ENCODE data around the gene MMP11.

DNA sequence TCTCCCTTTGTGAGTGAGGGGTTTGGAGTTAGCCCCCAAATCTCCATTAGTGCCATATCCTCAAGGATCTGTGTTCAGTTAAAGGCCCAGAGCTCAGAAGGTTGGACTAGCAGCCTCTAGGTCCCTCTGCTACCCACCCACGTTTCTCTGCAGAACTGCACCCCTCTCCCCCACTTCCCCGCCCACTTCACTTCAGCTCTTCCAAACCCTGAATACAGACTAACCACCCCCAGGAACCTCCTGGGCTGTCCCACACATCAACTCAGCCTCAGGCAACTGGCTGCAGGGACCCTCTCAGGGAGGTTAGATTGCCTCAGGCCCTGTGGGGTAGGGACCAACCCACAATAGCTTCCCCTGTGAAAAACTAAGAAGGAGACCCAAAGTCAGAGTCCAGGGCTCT, 19.3 kb upstream of the MMP11 start:
- no peak for TF ChIP-seq POLR2A (IDR thresholded peaks at IDR 0.05)
- no peak for TF ChIP-seq EP300 (IDR thresholded peaks at IDR 0.05)
- TF ChIP-seq, protein P1, sequence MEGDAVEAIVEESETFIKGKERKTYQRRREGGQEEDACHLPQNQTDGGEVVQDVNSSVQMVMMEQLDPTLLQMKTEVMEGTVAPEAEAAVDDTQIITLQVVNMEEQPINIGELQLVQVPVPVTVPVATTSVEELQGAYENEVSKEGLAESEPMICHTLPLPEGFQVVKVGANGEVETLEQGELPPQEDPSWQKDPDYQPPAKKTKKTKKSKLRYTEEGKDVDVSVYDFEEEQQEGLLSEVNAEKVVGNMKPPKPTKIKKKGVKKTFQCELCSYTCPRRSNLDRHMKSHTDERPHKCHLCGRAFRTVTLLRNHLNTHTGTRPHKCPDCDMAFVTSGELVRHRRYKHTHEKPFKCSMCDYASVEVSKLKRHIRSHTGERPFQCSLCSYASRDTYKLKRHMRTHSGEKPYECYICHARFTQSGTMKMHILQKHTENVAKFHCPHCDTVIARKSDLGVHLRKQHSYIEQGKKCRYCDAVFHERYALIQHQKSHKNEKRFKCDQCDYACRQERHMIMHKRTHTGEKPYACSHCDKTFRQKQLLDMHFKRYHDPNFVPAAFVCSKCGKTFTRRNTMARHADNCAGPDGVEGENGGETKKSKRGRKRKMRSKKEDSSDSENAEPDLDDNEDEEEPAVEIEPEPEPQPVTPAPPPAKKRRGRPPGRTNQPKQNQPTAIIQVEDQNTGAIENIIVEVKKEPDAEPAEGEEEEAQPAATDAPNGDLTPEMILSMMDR (IDR thresholded peaks at IDR 0.05): no peak

Measured in ovary (tissue), 3 donors.